GM12873 (cell line): ENCODE data around the gene PLCL2.

Experiments used
- CTCF ChIP-seq: IDR thresholded peaks from 2 replicates; pipeline ENCODE4 v1.5.1; 2012; ENCODE audit warnings: low read depth, mild to moderate bottlenecking, moderate library complexity, low read length, control low read depth; ENCODE audit not compliant: insufficient read depth; ENCODE audit errors: missing control alignments

Gene PLCL2

GRCh38 chr3:16887130-16887529 is 2.4 kb downstream of the PLCL2 start:
- no peak for TF ChIP-seq CTCF

DNA sequence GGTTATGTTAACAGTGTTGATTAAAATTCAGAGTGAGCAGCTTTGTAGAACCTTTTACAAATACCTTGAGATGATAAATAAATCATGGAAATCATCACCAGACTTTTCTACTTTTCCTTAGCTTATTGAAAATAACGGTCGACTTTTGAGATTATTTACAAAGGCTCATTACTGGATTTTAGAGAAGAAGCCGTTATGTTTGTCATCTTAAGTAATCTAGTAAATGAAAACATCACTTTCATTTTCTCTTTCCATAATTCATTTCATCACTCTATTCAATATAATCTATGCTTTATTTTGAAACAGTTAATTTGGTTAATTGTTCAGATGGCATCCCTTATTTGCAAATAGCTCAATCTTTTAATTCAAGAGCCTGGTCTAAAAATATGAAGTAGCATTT is 3.6 kb downstream of the PLCL2 start:
- no peak for TF ChIP-seq CTCF

DNA sequence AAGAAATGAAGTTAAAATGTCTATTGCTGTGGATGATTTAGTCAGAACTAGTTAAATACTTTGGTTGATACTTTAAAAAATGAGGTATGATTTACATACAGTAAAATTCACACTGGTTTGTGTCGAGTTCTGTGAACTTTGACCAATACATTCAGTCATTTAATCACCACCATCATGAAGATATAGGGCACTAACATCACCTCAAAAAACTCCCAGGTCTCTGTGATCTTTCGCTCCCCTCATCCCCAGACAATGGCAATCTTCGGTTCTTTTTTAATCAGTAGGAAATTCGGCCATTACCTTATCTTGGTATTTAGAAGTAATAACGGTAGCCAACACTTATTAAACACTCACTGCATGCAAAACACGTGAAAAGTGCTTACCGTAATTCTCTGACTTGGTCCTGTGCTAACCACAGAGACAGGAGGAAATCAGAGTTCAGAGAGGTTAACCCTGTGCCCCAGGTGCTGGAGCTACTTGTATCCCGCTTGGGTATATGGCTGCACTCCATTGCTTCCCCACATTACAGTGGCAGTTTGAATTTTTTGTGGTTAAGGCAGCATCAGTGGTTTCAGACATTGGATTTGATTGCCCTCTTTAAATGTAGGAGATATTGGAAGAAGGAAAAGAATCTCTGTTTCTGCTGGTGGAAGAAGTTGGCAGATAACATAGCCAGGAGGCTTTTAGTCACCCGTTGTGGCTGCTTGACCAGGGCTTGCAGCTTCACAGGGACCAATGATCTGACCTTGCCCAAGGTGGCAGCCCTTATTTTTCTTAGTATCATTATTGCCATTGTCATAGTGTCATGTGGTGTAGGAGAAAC is 4.2 kb downstream of the PLCL2 start:
- TF ChIP-seq CTCF, result no peak

GRCh38 chr3:16890597-16891333 is 6.0 kb downstream of the PLCL2 start:
- TF ChIP-seq CTCF, result no peak

DNA sequence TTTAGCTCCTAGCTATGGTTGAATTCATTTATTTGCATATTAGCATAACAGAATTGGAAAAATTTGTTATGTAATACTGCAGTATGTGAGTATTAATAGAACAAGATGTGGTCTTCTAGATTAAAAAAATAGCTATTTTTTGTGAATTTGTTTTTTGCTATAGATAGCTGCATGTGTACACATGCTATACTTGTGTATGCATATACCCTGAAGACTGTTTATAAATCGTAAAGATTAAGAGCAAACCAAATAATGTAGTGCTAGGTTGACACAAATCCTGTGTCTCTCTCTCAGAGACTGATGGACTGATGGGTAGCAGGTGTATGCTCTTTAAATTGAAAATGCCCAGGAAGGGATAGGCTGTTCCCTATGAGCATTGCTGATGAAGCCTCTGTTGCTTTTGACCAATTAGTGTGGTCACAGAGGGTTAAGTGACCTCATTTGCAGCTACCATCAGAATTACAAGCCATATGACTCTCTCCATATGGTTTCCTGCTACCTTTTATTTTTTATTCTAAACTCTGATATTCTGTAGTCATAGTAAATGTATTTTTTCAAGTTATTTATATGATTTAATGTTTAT is 9.0 kb downstream of the PLCL2 start:
- TF ChIP-seq CTCF, result no peak

DNA sequence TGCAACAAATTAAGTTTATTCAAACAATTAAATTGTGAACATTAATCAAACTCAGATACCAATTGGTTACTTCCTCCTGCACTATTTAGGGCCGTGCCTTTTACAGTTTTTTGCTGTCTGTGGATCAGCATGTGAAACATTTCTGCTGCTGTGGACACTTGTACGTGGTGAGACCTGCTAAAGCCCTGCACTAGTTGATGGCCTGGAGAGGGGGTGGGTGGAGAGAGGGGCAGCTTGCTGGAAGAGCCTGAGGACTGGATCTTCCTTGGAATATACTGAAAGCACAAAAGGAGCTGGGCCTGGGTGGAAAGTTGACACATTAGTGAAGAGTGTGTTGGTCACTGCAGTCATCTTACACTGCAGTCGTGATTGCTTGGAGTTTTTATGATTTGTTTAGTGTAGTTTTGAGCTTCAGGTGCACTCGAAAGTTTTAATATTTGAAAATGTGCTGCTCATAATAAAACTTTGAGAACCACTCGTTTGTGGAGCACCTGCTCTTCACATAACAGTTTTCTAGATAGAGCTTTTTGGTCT is 11.4 kb downstream of the PLCL2 start:
- TF ChIP-seq CTCF, result no peak

GRCh38 chr3:16896820-16897219 is 12.1 kb downstream of the PLCL2 start:
- no peak for TF ChIP-seq CTCF
